Chondrocyte (in vitro differentiated cells): ENCODE measurements around the gene SH3RF1. TPM values are rescaled to one million over a fixed set of nuclear protein-coding genes. Genes with fewer than 3 reads are reported as not detected.

Experiments used
- DNase-seq: peaks from one replicate; pipeline ENCODE4 v3.0.0; 2021; ENCODE audit warnings: mixed read lengths, low spot score
- H3K27ac Mint-ChIP-seq: one replicate; pipeline ENCODE4 v1.8.0; 2021; ENCODE audit warnings: mild to moderate bottlenecking, moderate library complexity, mixed read lengths; ENCODE audit not compliant: unreplicated experiment
- H3K27me3 Mint-ChIP-seq: 2 replicates; pipeline ENCODE4 v1.8.0; 2021; ENCODE audit warnings: low read depth, mixed read lengths
- H3K36me3 Mint-ChIP-seq: 2 replicates; pipeline ENCODE4 v1.8.0; 2021; ENCODE audit warnings: low read depth, mixed read lengths
- H3K4me1 Mint-ChIP-seq: 2 replicates; pipeline ENCODE4 v1.8.0; 2021; ENCODE audit warnings: low read depth, mild to moderate bottlenecking, mixed read lengths
- H3K4me3 Mint-ChIP-seq: one replicate; pipeline ENCODE4 v1.8.0; 2021; ENCODE audit warnings: mild to moderate bottlenecking, moderate library complexity, mixed read lengths; ENCODE audit not compliant: unreplicated experiment
- H3K9me3 Mint-ChIP-seq: 2 replicates; pipeline ENCODE4 v1.8.0; 2021; ENCODE audit warnings: low read depth, mixed read lengths
- total RNA-seq: library from RNA; stranded (reverse); gene quantifications from 3 replicates; pipeline ENCODE4 v1.2.1, GENCODE V29; 2021
- TF ChIP-seq, protein P1 (sequence below): fragments of 200-600 bp; sonication (generic); IDR thresholded peaks from 2 replicates; pipeline ENCODE4 v1.5.0; 2021; ENCODE audit warnings: antibody characterized with exemption, mild to moderate bottlenecking, moderate library complexity

SH3RF1 gene
- total RNA-seq, 1 donor from 2014 or later: 25.2 TPM

DNA sequence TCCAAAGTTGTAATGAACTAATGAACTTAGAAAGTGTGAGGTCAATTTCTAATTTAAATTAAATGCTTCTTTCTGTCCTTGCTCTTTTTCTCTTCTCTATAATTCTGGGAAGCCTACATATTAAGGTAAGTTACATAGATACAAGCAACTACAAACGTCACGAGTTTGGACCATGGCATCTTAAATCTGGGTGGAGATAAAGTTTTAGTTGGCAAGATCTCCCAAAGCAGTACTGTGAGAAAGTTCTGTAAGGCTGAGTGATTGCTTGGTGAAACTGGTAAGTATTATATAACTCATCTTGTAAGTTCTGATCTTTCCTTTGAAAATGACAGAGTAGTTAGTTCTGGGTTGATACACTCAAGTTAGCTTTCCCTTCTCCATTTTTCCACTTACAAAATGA, 135.0 kb downstream of the SH3RF1 start:
- Mint-ChIP-seq H3K9me3 (no peaks in the 10 kb centered on the region), H3K27ac (peak overlapping the region; percentile 9), H3K4me3 (no peak overlapping the region), H3K27me3 (no peaks in the 10 kb centered on the region), H3K4me1 (peaks cover 43% of the 10 kb centered on the region), H3K36me3 (peaks cover 23% of the 10 kb centered on the region)
- TF ChIP-seq, protein P1, sequence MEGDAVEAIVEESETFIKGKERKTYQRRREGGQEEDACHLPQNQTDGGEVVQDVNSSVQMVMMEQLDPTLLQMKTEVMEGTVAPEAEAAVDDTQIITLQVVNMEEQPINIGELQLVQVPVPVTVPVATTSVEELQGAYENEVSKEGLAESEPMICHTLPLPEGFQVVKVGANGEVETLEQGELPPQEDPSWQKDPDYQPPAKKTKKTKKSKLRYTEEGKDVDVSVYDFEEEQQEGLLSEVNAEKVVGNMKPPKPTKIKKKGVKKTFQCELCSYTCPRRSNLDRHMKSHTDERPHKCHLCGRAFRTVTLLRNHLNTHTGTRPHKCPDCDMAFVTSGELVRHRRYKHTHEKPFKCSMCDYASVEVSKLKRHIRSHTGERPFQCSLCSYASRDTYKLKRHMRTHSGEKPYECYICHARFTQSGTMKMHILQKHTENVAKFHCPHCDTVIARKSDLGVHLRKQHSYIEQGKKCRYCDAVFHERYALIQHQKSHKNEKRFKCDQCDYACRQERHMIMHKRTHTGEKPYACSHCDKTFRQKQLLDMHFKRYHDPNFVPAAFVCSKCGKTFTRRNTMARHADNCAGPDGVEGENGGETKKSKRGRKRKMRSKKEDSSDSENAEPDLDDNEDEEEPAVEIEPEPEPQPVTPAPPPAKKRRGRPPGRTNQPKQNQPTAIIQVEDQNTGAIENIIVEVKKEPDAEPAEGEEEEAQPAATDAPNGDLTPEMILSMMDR: no peak
- no peak for DNase-seq

DNA sequence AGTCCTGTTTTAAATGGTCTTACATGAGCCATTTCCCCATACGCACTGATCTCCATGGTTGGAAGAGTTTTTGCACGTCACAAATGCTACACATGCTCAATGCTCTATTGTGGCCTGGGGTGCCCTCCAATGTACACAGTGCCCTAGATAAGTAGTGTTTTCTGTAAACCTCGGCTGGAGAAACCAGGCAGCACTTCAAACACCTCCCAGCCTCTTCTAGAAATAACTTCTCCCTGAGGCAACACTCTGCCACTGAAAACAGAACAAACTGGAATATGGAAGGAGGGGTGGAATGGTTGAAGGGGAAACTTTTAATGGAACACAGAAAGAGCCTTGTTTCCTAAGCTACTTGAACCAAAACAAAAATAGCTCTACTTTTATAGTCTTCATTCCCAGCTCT, 136.8 kb downstream of the SH3RF1 start:
- Mint-ChIP-seq H3K9me3 (no peaks in the 10 kb centered on the region), H3K36me3 (peaks cover 29% of the 10 kb centered on the region), H3K4me1 (peaks cover 47% of the 10 kb centered on the region), H3K27me3 (no peaks in the 10 kb centered on the region), H3K4me3 (no peak overlapping the region), H3K27ac (peak overlapping the region; percentile 70)
- DNase-seq: no peak
- TF ChIP-seq, protein P1: no peak

DNA sequence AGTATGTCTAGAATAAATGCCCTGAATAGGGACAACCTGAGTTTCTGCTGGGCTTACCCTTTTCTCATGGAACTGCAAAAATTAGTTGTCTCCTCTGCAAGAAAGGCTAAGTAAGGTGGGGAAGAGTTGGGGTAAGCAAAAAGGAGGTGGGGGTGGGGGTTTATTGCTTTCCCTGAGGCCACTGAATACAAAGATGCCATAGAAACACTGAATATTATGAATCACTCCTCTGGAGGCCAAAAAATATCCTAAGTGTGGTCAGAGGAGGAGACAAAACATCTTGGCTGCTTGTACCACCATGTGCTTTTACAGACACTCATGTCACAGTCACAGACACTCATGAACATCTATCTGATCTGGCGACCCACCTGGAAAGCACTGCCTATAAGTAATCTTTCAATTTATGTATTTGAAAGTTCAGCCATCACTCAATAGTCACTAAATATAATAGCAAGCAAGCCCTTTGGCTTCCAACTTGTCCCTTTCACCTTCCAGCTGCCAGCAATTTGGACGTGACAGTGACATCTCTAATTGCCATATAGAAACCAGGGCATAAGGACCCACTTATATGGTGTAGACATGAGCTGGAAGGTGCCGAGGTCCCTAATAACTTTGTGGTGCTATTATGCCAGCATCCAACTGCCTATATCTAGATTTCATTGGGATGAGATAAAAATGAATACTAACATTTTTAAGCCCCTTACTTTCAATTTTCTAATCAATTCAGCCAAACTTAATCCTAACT, 138.0 kb downstream of the SH3RF1 start:
- Mint-ChIP-seq H3K4me1 (peaks cover 47% of the 10 kb centered on the region), H3K9me3 (no peaks in the 10 kb centered on the region), H3K27me3 (no peaks in the 10 kb centered on the region), H3K36me3 (peaks cover 34% of the 10 kb centered on the region), H3K4me3 (no peak overlapping the region), H3K27ac (peak overlapping the region; percentile 41)
- TF ChIP-seq, protein P1: no peak
- DNase-seq: no peak

DNA sequence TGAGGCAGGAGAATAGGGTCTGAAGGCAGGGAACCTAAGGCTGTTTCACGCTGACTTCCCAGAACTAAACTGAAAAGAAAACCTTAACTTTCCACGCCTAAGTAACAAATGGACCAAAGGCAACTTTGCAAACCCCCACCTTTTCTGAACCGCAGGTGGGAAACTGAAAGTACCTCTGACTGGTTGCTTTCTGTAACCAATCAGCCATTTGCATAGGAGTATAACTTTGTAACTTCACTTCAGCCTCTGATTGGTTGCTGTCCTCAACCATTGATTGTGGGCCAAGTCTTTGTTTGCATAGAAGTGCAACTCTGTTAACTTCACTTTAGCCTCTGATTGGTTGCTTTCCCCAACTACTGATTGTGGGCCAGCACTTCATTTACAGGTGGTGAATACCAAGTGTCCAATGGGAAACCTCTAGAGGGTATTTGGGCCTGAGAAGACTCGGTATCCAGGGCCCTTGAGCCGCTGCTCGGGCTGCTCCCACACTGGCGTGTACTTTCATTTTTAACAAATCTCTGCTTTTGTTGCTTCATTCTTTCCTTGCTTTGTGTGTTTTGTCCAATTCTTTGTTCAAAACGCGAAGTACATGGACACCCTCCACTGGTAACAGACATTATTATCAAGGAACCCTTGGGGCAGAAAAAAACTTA, 139.1 kb downstream of the SH3RF1 start:
- Mint-ChIP-seq H3K9me3 (no peaks in the 10 kb centered on the region), H3K4me3 (no peak overlapping the region), H3K27ac (peak overlapping the region; percentile 45), H3K36me3 (peaks cover 36% of the 10 kb centered on the region), H3K27me3 (no peaks in the 10 kb centered on the region), H3K4me1 (peaks cover 47% of the 10 kb centered on the region)
- TF ChIP-seq, protein P1: no peak
- no peak for DNase-seq

DNA sequence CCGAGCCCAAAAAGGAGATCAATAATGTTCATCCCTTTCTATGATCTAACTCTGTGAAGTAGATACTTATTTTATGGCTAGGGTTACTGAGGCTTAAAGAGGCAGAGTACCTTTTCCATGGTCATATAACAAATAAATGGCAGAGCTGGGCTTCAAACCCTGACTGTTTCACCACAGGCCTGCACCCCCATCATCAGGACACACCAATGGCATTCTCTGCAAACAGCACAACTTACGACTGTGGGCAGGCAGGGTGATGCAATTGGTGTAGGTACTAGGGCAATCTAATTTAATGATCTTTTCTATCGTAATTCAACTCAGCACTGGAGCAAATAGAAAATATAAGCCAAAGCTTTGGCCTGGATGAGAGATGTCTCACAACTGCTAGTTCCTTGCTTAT, 141.9 kb downstream of the SH3RF1 start:
- Mint-ChIP-seq H3K27ac (no peak overlapping the region), H3K36me3 (peaks cover 31% of the 10 kb centered on the region), H3K4me1 (peaks cover 21% of the 10 kb centered on the region), H3K9me3 (no peaks in the 10 kb centered on the region), H3K4me3 (no peak overlapping the region), H3K27me3 (no peaks in the 10 kb centered on the region)
- TF ChIP-seq, protein P1: no peak
- no peak for DNase-seq
